Measurements from ENCODE around the gene ZNF396.

The ZNF396 gene

DNA sequence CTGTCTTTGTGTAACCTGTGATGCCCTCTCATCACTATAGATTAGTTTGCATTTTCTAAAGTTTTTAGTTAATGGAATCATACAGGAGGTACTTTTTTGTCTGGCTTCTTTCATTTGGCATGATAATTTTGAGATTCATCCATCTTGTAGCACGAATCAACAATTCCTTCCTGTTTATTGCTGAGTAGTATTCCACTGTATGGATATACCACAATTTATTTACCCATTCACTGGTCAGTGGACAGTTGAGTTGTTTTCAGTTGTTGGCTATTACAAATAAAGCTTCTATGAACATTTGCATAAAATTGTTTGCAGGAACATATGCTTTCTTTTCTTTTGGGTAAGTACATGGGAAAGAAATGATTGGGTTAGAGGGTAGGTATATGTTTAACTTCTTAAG, 40.1 kb upstream of the ZNF396 start:
- TF ChIP-seq EGR1 (IDR thresholded peaks at IDR 0.05) (no peak), TAF1 (IDR thresholded peaks at IDR 0.05; ENCODE audit: low read depth) (no peak), EP300 (IDR thresholded peaks at IDR 0.05; ENCODE audit: borderline replicate concordance) (no peak), ZBTB7A (IDR thresholded peaks at IDR 0.05; ENCODE audit: low read depth) (no peak), CREB1 (IDR thresholded peaks at IDR 0.05; ENCODE audit: low read depth) (no peak), FOXM1 (IDR thresholded peaks at IDR 0.05; ENCODE audit: borderline replicate concordance, low read depth) (no peak), NFIC (IDR thresholded peaks at IDR 0.05) (no peak), TEAD4 (IDR thresholded peaks at IDR 0.05) (no peak), TCF12 (IDR thresholded peaks at IDR 0.05; ENCODE audit: low read depth) (no peak)
- TF ChIP-seq, protein P1, sequence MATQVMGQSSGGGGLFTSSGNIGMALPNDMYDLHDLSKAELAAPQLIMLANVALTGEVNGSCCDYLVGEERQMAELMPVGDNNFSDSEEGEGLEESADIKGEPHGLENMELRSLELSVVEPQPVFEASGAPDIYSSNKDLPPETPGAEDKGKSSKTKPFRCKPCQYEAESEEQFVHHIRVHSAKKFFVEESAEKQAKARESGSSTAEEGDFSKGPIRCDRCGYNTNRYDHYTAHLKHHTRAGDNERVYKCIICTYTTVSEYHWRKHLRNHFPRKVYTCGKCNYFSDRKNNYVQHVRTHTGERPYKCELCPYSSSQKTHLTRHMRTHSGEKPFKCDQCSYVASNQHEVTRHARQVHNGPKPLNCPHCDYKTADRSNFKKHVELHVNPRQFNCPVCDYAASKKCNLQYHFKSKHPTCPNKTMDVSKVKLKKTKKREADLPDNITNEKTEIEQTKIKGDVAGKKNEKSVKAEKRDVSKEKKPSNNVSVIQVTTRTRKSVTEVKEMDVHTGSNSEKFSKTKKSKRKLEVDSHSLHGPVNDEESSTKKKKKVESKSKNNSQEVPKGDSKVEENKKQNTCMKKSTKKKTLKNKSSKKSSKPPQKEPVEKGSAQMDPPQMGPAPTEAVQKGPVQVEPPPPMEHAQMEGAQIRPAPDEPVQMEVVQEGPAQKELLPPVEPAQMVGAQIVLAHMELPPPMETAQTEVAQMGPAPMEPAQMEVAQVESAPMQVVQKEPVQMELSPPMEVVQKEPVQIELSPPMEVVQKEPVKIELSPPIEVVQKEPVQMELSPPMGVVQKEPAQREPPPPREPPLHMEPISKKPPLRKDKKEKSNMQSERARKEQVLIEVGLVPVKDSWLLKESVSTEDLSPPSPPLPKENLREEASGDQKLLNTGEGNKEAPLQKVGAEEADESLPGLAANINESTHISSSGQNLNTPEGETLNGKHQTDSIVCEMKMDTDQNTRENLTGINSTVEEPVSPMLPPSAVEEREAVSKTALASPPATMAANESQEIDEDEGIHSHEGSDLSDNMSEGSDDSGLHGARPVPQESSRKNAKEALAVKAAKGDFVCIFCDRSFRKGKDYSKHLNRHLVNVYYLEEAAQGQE (IDR thresholded peaks at IDR 0.05; ENCODE audit: low read depth) = no peak
- TF ChIP-seq, protein P2, sequence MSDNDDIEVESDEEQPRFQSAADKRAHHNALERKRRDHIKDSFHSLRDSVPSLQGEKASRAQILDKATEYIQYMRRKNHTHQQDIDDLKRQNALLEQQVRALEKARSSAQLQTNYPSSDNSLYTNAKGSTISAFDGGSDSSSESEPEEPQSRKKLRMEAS (IDR thresholded peaks at IDR 0.05) = no peak
- TF ChIP-seq, protein P3, sequence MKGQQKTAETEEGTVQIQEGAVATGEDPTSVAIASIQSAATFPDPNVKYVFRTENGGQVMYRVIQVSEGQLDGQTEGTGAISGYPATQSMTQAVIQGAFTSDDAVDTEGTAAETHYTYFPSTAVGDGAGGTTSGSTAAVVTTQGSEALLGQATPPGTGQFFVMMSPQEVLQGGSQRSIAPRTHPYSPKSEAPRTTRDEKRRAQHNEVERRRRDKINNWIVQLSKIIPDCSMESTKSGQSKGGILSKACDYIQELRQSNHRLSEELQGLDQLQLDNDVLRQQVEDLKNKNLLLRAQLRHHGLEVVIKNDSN (IDR thresholded peaks at IDR 0.05) = no peak

DNA sequence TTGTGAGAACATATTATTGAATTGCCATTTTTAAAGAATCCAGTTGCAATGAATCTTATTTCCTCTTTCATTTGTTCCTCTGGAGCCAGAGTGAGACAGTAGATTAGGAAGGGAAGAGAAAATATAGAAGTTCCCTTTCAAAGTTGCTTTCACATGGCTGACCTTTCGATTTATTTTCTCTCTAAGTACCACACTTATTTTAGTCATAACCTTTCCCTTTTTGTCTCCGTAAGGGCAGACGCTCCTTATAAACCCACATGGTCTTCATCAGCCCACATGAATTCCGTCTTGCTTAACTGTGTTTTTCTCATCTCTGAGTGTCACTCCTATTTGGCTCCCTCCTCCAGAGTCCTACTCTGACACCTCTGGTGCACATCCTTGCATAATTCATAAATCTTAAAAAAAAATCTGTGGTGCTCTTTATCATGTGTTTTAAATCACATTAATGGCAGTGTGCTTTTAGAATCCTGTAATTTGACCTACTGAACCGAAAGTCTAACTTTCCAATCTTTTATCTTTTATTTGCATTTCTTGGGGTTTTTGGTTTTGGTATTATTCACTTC, 38.5 kb upstream of the ZNF396 start:
- TF ChIP-seq TCF12 (IDR thresholded peaks at IDR 0.05; ENCODE audit: low read depth) (no peak), EP300 (IDR thresholded peaks at IDR 0.05; ENCODE audit: borderline replicate concordance) (no peak), YY1 (IDR thresholded peaks at IDR 0.05; ENCODE audit: low read depth) (no peak), FOXM1 (IDR thresholded peaks at IDR 0.05; ENCODE audit: borderline replicate concordance, low read depth) (no peak), TAF1 (IDR thresholded peaks at IDR 0.05; ENCODE audit: low read depth) (no peak), CEBPB (IDR thresholded peaks at IDR 0.05) (no peak), EGR1 (IDR thresholded peaks at IDR 0.05) (no peak), CREB1 (IDR thresholded peaks at IDR 0.05; ENCODE audit: low read depth) (no peak), RAD21 (IDR thresholded peaks at IDR 0.05; ENCODE audit: low read depth) (no peak), ZBTB7A (IDR thresholded peaks at IDR 0.05; ENCODE audit: low read depth) (no peak), TEAD4 (IDR thresholded peaks at IDR 0.05) (no peak), NFIC (IDR thresholded peaks at IDR 0.05) (no peak)
- TF ChIP-seq, protein P3 (IDR thresholded peaks at IDR 0.05) = no peak
- TF ChIP-seq, protein P1 (IDR thresholded peaks at IDR 0.05; ENCODE audit: low read depth) = no peak
- TF ChIP-seq, protein P2 (IDR thresholded peaks at IDR 0.05) = no peak

DNA sequence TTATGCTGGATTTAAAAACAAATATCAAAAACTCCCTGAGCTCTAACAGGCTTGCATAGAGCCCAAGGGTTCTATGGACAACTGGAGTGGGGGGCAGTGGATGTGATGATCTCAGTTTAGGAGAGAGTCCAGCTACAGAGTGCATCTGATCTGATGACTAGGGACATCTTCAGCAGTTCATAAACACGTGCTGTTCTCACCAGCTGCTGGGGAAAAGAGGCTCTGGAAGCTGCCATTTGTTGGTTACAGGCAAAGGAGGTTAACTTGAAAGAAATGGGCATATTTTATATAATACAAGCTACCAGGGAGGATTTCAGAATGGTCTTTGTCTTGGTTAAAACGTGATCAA, 36.0 kb upstream of the ZNF396 start:
- TF ChIP-seq ZBTB7A (IDR thresholded peaks at IDR 0.05; ENCODE audit: low read depth) = no peak
- TF ChIP-seq TCF12 (IDR thresholded peaks at IDR 0.05; ENCODE audit: low read depth) = no peak
- no peak for TF ChIP-seq TAF1 (IDR thresholded peaks at IDR 0.05; ENCODE audit: low read depth)
- TF ChIP-seq, protein P1 (IDR thresholded peaks at IDR 0.05; ENCODE audit: low read depth) = no peak
- no peak for TF ChIP-seq CEBPB (IDR thresholded peaks at IDR 0.05)
- no peak for TF ChIP-seq YY1 (IDR thresholded peaks at IDR 0.05; ENCODE audit: low read depth)
- no peak for TF ChIP-seq EP300 (IDR thresholded peaks at IDR 0.05; ENCODE audit: borderline replicate concordance)
- TF ChIP-seq, protein P3 (IDR thresholded peaks at IDR 0.05) = no peak
- TF ChIP-seq CREB1 (IDR thresholded peaks at IDR 0.05; ENCODE audit: low read depth) = no peak
- no peak for TF ChIP-seq TEAD4 (IDR thresholded peaks at IDR 0.05)
